Measurements from ENCODE around the gene ZNF784. TPM values are rescaled to one million over a fixed set of nuclear protein-coding genes. Genes with fewer than 3 reads are reported as not detected.

Gene ZNF784
- total and polyA plus RNA-seq, 9 of the 15 experiments (the other 6 are each of a cell fraction or from before 2014, with no cell fraction given), result 0.14 to 6.1 (median 2.1) TPM

DNA sequence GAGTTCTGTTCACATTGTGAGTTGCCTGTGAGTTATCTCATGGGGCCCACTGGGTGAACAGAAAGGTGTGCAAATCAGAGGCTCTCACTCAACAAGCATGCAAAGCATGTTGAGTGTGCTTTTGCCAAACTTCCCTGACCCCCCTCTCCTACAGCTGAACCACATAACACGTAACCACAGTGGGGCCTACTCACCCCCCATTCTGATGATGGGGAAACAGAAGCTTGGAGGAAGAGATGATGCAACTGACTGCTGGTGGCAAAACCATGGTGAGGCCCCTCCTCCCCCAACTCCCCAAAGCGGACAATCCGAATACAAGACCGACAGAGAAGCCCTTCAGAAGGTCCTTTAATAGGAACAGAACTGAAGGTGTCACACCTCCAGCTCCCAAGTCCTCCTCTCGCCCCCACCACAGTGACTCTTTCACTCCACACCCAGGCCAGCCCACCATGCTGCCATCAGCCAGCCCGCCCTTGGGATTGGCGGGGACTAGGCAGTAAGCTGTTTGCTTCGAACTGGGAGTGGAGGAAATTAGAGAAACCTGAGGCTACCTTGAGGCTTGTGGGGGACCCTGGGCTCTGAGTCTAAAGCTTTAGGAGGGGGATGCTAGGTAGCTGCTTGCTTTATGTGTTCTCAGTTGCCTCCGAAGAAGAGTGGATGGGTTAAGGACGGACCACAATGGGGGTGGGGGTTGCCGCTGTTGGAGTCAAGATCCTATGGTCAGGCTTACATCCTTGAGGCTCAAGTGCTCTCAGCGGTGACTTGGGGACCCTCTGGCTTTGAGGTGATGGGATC, 3.8 kb downstream of the ZNF784 start (continued):
- TF ChIP-seq ATF1 (CRISPR knock-in tag; IDR thresholded peaks at IDR 0.05), result no peak
- no peak for TF ChIP-seq ATF1 (tag; IDR thresholded peaks at IDR 0.05)
- no peak for TF ChIP-seq JUNB (CRISPR knock-in tag; conservative IDR thresholded peaks at IDR 0.05)
- TF ChIP-seq TFAM (CRISPR knock-in tag; conservative IDR thresholded peaks at IDR 0.05), result no peak
- no peak for TF ChIP-seq CREB1 (IDR thresholded peaks at IDR 0.05)
- TF ChIP-seq CREB1 (CRISPR knock-in tag; IDR thresholded peaks at IDR 0.05), result no peak
- TF ChIP-seq, protein P1, sequence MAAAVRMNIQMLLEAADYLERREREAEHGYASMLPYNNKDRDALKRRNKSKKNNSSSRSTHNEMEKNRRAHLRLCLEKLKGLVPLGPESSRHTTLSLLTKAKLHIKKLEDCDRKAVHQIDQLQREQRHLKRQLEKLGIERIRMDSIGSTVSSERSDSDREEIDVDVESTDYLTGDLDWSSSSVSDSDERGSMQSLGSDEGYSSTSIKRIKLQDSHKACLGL (CRISPR knock-in tag; IDR thresholded peaks at IDR 0.05; ENCODE audit: borderline replicate concordance, poor library complexity, severe bottlenecking), result no peak
- TF ChIP-seq ZBTB5 (IDR thresholded peaks at IDR 0.05), result no peak
- TF ChIP-seq ELF2 (CRISPR knock-in tag; IDR thresholded peaks at IDR 0.05), result no peak
- no peak for TF ChIP-seq ZNF551 (CRISPR knock-in tag; IDR thresholded peaks at IDR 0.05)
- TF ChIP-seq FOXJ3 (CRISPR knock-in tag; IDR thresholded peaks at IDR 0.05), result no peak
- no peak for TF ChIP-seq SFPQ (IDR thresholded peaks at IDR 0.05; ENCODE audit: low read depth, low read length)
- TF ChIP-seq TRIM25 (IDR thresholded peaks at IDR 0.05; ENCODE audit: borderline replicate concordance), result no peak

Measured in K562 (cell line).